CD4-positive, alpha-beta T cell treated with Interleukin-4 for 4 hours (primary cell): ENCODE data around the gene SIX5.

Source experiments
- DNase-seq: peaks from one replicate; pipeline ENCODE4 v3.0.0-alpha.2; 2020

Gene SIX5

GRCh38 chr19:45773384-45773783 is 4.3 kb upstream of the SIX5 start:
- DNase-seq, result no peak

- no peak for DNase-seq
Measured at GRCh38 chr19:45772912-45773311, 3.9 kb upstream of the SIX5 start.

DNA sequence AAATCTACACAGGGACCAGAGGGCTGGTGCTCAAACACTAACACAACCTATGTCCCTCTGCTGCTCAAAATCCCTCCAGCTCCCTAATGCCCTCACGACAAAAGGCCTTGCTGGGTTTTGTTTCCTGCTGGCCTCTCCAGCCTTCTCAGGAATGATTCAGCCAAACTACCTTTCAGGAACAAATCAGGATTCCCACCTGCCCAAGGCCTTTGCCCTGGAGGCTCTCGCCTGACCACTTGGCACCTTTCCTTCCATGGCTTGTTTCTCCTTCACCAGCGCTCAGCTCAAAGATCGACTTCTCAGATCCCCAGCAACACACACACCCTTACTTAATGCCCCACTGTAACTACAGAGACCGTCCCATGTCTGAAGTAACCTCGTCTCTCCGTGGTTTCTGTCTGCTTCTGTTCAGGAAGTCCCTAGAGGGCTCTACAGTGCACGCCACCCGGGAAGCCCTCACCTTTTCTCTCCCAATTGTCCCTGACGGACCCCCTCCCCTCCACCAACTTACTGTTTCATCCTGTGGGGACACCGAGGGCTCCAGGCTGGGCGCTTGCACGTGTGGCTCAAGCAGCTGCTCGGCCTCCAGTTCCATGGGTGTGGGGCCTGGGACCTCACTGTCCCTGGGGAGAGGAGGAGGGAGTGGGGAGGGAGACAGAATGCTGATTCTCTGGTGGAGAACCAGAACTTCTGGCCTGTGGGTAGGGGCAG is 3.2 kb upstream of the SIX5 start:
- DNase-seq, result no peak

DNA sequence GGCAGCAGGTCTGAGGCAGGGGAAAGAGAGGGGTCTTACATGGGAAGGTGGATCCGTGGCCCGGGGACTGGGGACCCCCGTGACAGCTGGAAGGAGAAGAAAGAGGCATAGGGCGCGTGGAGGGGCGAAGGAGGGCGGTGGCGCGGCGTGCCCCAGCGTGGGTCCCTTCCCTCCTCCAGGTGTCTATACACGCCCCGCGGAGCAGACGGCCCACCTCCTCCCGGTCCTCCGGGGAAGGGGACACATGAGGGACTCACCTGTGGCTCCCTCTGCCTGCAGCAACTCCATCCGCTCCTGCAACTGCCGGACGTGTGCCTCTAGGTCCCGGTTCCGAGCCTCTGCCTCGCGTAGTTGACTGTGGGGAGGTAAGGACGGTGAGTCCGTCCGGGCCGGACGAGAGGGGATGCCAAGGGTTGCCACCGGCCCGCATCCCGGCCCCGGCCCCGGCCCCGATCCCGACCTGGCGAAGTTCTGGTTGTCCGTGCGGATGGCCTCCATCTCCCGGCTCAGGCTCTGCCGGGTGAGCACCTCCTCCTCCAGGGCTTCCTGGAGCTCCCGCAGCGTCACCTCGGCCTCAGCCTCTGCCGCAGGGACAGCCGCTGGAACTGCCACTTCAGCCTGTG is 2.4 kb upstream of the SIX5 start:
- no peak for DNase-seq

DNA sequence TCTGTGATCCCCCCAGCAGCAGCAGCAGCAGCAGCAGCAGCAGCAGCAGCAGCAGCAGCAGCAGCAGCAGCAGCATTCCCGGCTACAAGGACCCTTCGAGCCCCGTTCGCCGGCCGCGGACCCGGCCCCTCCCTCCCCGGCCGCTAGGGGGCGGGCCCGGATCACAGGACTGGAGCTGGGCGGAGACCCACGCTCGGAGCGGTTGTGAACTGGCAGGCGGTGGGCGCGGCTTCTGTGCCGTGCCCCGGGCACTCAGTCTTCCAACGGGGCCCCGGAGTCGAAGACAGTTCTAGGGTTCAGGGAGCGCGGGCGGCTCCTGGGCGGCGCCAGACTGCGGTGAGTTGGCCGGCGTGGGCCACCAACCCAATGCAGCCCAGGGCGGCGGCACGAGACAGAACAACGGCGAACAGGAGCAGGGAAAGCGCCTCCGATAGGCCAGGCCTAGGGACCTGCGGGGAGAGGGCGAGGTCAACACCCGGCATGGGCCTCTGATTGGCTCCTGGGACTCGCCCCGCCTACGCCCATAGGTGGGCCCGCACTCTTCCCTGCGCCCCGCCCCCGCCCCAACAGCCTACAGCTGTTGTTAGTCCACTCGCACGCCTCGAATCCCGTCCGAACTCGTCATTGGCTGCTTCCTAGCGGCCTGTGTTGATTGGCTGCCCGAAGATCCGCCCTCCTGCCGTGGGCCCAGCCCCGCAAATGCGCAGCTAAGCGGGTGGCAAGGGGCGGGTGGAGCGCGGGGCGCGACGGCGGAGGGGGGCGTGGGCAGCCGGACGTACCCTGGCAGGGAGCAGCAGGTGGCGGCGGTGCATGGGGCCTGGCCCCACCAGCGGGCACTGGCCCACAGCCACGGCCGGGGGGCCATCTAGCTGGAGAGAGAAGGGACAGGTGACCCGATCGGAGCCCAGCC is 1.4 kb upstream of the SIX5 start:
- peak; percentile 88 for DNase-seq

- DNase-seq, result no peak
Measured at GRCh38 chr19:45769821-45770191, 754 bp upstream of the SIX5 start.

- peak; percentile 20 for DNase-seq
Measured at GRCh38 chr19:45768655-45768983, 433 bp downstream of the SIX5 start.

GRCh38 chr19:45767881-45768654 is 984 bp downstream of the SIX5 start:
- DNase-seq, result no peak

DNA sequence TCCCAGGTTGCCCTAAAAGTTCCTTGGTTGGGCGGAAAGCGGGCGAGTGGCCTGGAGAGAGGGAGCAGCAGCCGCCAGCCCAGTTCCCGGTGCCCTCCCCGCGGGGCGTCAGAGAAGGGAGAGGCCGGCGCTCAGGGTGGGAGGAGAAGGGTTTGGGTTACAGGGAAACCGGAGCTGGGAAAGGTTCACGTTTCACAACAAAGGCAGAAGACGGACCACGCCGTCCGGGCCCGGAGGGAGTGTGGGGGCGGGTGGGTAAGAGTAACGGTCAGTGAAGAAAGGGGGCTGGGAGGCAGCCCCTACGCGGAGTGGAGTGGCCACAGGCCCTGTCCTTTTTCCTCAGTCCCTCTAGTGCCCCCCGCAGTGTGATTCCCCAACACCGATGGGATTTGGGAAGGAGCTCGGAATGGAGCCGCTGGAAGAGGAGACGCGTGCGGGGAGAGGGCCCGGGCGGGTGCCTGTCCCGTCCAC is 1.6 kb downstream of the SIX5 start:
- DNase-seq, result no peak

GRCh38 chr19:45766869-45767346 is 2.1 kb downstream of the SIX5 start:
- DNase-seq, result no peak

GRCh38 chr19:45766296-45766868 is 2.7 kb downstream of the SIX5 start:
- DNase-seq, result no peak

DNA sequence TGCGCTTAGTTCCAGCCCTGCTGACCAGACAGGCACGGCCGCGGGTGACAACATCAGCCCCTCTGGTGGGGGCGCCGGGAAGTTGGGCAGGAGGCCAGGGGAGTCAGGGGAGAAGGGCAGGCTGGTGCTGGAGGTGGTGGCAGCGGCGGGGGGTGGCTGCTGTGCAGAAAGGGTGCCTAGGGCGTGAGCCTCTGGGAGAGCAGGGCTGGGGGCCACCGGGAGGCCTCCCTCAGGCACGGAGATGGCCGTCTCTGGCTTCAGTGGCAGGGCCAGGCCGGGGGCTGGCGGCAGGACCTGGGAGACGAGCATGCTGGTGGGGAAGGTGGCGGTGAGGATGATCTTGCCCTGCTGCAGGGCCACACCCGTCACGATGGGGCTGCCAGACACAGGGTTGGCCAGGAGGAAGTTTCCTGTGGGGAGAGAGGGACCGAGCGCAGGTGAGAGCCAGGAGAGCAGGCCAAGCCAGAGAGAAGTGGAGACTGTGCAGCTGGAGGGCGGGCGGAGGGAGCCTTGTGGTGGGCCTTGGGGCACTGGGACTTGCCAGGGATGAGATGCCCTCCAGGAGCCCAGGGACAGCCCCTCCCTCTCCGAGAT is 3.3 kb downstream of the SIX5 start:
- no peak for DNase-seq

DNA sequence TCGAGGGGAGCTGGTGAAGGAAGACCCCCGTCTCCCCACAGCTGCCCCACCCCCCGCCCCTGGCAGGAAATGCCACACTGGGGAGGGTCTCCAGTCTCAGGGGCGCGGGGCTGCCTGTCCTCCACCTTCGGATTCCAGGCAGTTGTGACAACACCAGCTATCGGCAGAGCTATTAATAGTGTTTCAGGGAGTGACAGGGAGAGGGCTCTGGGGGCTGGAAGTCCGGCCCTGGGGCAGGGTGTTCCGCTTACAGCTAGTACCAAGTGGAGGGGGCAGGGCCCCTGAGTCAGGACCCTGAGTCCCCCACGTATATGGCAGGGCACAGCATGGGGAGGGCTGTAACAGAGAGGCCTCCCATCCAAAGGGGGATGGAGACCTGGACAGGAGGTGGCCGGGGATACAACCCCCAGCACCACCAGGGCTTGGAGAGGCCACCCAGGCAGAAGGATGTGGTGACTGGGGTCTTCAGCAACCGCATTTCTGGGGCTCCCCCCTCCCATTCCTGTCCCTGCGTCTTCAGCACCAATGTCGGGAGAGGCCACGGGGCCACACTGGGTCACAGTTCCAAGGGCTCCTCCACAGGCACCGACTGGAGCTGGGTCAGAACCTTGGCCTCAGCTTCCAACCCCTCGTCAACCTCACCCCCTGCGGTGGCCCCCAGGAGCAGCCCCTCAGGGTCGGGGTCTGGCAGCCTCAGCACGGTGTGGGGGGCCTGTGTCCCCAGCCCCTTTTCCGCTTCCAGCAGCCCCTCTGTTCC is 3.9 kb downstream of the SIX5 start:
- DNase-seq, result no peak

GRCh38 chr19:45764475-45764874 is 4.6 kb downstream of the SIX5 start:
- DNase-seq, result no peak

DNA sequence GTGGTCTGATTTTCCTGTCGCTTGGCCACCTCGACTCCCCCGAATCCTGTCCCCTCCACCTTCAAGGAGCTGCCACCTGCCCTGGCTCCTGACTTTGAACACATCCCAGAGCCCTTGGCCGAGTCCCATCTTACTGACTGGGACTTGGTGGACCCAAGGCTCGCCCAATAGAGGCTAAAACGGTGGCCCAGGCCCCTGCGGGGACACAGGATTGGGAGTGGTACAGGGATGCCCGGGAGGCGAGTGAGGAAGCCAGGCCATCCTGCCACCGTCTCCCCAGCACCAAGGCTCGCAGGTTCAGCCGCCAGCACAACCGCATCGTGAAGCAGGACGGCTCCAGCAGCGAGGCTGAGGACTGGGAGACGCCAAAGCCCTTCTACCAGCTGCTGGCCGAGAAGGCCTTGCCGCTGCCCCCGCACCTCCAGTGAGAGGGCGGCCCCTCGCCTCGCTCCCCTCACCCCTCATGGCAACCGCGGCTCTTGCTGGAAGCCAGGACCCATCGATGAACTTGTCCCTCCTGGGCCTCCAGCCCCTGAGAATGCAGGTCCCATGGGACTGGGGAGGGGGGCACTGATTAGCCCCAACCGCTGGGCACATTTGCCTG is 5.3 kb downstream of the SIX5 start:
- no peak for DNase-seq

DNA sequence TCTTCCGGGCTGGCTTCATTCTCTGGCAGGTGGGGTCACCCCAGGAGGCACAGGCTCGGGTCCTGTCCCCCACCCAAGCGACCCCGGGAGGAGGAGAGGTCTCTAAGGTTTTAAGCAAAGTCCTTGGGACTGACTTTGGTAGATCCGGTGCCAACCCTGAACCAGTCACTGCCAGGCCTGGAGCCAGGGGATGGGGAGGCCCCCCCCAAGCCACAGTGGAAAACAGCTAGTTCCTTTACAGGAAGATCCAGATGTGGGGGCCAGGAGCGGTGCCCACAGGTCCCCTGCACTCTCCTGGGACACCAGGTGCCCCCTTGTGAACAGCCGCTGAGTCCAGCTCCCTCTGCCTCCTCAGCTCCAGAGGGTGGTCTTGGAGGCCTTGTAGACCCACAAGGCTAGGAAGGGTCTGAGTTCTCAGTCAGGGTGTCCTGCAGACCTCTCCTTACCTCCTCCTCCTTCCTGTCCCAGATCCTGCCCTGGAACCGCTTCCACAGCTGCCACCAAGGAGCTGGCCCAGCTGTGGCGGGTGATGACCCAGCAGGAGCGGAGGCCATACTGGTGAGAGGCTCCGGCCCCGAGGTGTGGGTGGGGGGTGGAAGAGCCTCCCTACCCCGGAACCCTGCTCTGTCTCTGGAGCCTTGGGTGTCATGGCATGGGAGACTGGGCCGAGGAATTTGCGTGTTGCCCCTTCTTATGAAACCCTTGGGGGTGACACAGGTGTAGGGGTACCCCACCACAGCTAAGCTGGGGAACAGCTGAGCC is 6.0 kb downstream of the SIX5 start:
- no peak for DNase-seq

- no peak for DNase-seq
Measured at GRCh38 chr19:45761714-45762113, 7.3 kb downstream of the SIX5 start.

- no peak for DNase-seq
Measured at GRCh38 chr19:45758921-45759320, 10.1 kb downstream of the SIX5 start.

GRCh38 chr19:45757695-45758094 is 11.4 kb downstream of the SIX5 start:
- no peak for DNase-seq

DNA sequence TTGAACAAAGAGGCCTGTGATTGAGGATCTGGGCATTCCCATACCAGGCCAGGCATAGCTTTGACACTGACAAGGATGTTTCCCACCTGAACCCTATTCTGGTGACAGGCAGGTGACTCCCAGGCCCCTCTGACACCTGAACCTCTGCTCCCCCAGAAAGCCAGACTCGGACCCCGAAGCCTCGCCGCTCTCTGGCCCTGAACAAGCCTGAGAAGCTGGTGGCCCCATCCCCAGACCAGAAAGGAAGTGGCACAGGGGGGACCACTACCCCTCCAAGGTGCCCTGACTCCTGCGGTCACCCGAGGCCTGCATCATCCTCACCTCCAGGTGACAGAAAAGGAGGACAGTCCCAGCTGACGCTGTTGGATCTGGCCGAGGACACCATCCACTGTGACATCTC is 14.7 kb downstream of the SIX5 start:
- no peak for DNase-seq
